ENCODE measurements around the gene ZNF486.
"Not testable (repeated sequence)": the region's sequence is repeated elsewhere in the genome, so short reads cannot be mapped to it uniquely, and the experiment has no call there.

ZNF486 gene

DNA sequence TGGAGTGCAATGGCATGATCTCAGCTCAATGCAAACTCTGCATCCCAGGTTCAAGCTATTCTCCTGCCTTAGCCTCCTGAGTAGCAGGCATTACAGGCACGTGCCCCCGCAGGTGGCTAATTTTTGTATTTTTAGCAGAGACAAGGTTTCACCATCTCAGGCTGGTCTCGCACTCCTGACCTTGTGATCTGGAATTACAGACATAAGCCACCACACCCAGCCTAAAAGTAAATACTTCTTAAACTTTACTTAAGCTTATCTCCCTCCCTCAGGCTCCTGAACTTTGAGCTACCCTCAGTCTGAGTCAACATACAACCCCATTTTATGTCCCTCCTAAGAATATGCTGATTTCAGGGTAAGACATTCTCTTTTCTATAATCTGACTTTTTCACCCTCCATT, 66.1 kb downstream of the ZNF486 start:
- no peak for DNase-seq (ENCODE audit: low spot score)

- no peak for DNase-seq (ENCODE audit: low spot score)
These were observed 68.1 kb downstream of the ZNF486 start for GRCh38 chr19:20235156-20235555.

GRCh38 chr19:20237773-20238623, 71.0 kb downstream of the ZNF486 start:
- peak; percentile 93 for DNase-seq (ENCODE audit: low spot score)

DNA sequence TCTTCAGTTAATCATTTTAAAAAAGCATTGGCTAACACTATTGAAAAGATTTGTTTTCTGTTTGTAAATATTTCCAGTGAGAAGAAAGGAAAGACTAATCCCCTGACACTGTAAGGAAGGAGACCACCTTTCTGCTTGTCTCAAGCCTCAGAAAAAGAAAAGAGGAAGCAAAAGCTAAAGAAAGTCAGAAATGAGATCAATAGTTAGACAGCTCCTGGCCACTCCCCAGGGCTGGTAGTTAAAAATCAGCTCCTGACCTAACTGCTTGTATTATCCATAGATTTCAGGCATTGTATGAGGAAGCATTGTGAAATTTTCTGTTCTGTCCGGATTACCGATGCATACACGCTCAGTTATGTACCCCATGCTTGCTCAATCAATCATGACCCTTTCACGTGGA, 76.6 kb downstream of the ZNF486 start:
- no peak for DNase-seq (ENCODE audit: low spot score)

DNA sequence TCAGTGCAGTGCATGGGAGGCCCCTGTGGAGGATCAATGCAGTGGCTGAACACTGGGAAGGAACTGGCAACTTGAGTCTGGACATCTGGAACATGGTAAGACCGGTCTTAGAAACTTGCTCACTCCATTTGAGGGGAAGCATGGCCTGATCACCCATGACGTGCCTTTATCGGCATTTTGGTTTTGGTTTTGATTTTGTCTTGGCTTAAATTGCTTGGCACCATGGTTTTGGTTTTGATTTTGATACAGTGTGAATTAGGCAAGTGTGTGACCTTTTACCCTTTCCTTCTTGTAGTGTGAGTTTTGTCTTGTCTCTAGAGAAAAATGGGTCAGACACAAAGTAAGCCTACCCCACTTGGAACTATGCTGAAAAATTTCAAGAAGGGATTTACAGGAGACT, 77.3 kb downstream of the ZNF486 start:
- no peak for DNase-seq (ENCODE audit: low spot score)

DNA sequence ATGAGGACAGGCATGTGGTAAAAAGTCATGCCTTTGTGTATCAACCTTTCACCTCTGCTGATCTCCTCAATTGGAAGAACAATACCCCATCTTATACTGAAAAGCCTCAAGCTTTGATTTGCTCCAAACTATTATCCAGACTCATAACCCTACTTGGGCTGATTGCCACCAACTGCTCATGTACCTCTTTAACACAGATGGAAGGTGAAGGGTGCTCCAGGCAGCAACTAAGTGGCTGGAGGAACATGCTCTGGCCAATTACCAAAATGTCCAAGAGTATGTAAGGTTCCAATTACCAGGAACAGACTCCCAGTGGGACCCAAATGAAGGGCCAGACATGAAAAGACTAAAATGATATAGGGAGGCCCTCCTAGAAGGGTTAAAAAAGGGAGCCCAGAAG, 78.3 kb downstream of the ZNF486 start:
- DNase-seq (ENCODE audit: low spot score) = no peak

DNA sequence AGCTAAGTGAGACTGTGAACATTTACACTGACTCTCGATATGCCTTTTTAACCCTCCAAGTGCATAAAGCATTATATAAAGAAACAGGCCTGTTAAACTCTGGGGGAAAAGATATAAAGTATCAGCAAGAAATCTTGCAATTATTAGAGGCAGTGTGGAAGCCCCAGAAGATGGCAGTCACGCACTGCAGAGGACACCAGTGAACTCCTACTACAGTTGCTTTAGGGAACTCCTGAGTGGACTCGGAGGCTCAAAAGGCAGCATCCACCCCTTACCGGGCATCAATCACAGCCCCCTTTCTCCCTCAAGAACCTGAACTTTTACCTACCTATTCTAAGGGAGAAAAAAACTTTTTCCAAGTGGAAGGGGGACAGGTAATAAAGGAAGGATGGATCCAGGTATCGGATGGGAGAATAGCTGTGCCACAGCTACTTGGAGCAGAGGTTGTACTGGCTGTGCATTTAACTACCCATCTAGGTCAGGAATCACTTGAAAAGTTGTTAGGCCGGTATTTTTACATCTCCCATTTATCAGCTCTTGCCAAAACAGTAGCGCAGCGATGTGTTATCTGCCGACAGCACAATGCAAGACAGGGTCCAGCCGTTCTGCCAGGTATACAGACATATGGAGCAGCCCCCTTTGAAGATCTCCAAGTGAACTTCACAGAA, 80.1 kb downstream of the ZNF486 start:
- peak; percentile 60 for DNase-seq (ENCODE audit: low spot score)

GRCh38 chr19:20248258-20248657, 81.2 kb downstream of the ZNF486 start:
- DNase-seq (ENCODE audit: low spot score) = not testable (repeated sequence)
